GM23338 (cell line): ENCODE results near the gene MAGOH. TPM values are rescaled to one million over a fixed set of nuclear protein-coding genes. Genes with fewer than 3 reads are reported as not detected.

ENCODE experiments used
- ATAC-seq: fragments of 200-7000 bp; cut with Tn5 transposase; 3 replicates; pipeline ENCODE4 v1.9.1; 2020
- DNase-seq: peaks from one replicate; pipeline ENCODE4 v3.0.0-alpha.2; 2015; ENCODE audit warnings: low spot score
- H2AFZ ChIP-seq: fragments of 200-600 bp; sonication (generic); 2 replicates; pipeline ENCODE4 v1.8.0; 2016; ENCODE audit warnings: antibody characterized with exemption, mild to moderate bottlenecking, moderate library complexity
- H3F3A ChIP-seq: fragments of 200-600 bp; sonication (generic); replicated peaks from 2 replicates; pipeline ENCODE4 v1.8.0; 2017; ENCODE audit warnings: antibody characterized with exemption, mixed run types, low read depth
- H3K27ac ChIP-seq: fragments of 200-600 bp; sonication (generic); 2 replicates; pipeline ENCODE4 v1.6.1; 2016; ENCODE audit warnings: low read depth
- H3K27me3 ChIP-seq: fragments of 200-600 bp; sonication (generic); 2 replicates; pipeline ENCODE4 v1.8.0; 2016; ENCODE audit warnings: mild to moderate bottlenecking, mixed run types, moderate library complexity; ENCODE audit not compliant: insufficient read depth
- H3K36me3 ChIP-seq: fragments of 200-600 bp; sonication (generic); 2 replicates; pipeline ENCODE4 v1.8.0; 2016; ENCODE audit warnings: mild to moderate bottlenecking; ENCODE audit not compliant: insufficient read depth
- H3K4me1 ChIP-seq: fragments of 200-600 bp; sonication (generic); 2 replicates; pipeline ENCODE4 v1.8.0; 2016; ENCODE audit warnings: mild to moderate bottlenecking, moderate library complexity; ENCODE audit not compliant: insufficient read depth
- H3K4me2 ChIP-seq: fragments of 200-600 bp; sonication (generic); 2 replicates; pipeline ENCODE4 v1.7.1; 2017; ENCODE audit warnings: mixed run types
- H3K4me3 ChIP-seq: fragments of 200-600 bp; sonication (generic); 2 replicates; pipeline ENCODE4 v1.6.1; 2016; ENCODE audit warnings: mixed run types
- H3K79me2 ChIP-seq: fragments of 200-600 bp; sonication (generic); replicated peaks from 2 replicates; pipeline ENCODE4 v1.8.0; 2017; ENCODE audit warnings: mild to moderate bottlenecking; ENCODE audit not compliant: insufficient read depth
- H3K9me2 ChIP-seq: fragments of 200-600 bp; sonication (generic); 2 replicates; pipeline ENCODE4 v1.8.0; 2017; ENCODE audit not compliant: insufficient read depth
- H4K20me1 ChIP-seq: fragments of 200-600 bp; sonication (generic); replicated peaks from 2 replicates; pipeline ENCODE4 v1.8.0; 2017; ENCODE audit warnings: mild to moderate bottlenecking; ENCODE audit not compliant: insufficient read depth
- H3K27ac Mint-ChIP-seq: 2 replicates; pipeline ENCODE4 v1.8.0; 2020; ENCODE audit warnings: inconsistent platforms, mild to moderate bottlenecking, moderate library complexity, mixed read lengths
- H3K27me3 Mint-ChIP-seq: 3 replicates; pipeline ENCODE4 v1.8.0; 2022; ENCODE audit warnings: low read depth, mild to moderate bottlenecking, moderate library complexity, mixed read lengths, inconsistent platforms; ENCODE audit not compliant: insufficient read depth, poor library complexity
- H3K36me3 Mint-ChIP-seq: 3 replicates; pipeline ENCODE4 v1.8.0; 2021; ENCODE audit warnings: low read depth, mild to moderate bottlenecking, inconsistent platforms, moderate library complexity, mixed read lengths
- H3K4me1 Mint-ChIP-seq: 3 replicates; pipeline ENCODE4 v1.8.0; 2020; ENCODE audit warnings: mild to moderate bottlenecking, inconsistent platforms, mixed read lengths
- H3K4me3 Mint-ChIP-seq: 3 replicates; pipeline ENCODE4 v1.8.0; 2021; ENCODE audit warnings: moderate library complexity, mild to moderate bottlenecking, inconsistent platforms, mixed read lengths
- H3K9me3 Mint-ChIP-seq: 3 replicates; pipeline ENCODE4 v1.8.0; 2020; ENCODE audit warnings: moderate library complexity, mild to moderate bottlenecking, inconsistent platforms, mixed read lengths
- CREB1 ChIP-seq: fragments of 250-450 bp; sonication (Bioruptor Pico); IDR thresholded peaks from 2 replicates; pipeline ENCODE4 v1.5.0; 2020; ENCODE audit warnings: low read depth, mild to moderate bottlenecking, moderate library complexity
- EZH2 ChIP-seq: fragments of 200-600 bp; sonication (generic); IDR thresholded peaks from one replicate; pipeline ENCODE4 v1.8.0; 2017; ENCODE audit warnings: antibody characterized with exemption, mild to moderate bottlenecking, low read depth; ENCODE audit not compliant: unreplicated experiment
- EZH2phosphoT487 ChIP-seq: fragments of 200-600 bp; sonication (generic); IDR thresholded peaks from one replicate; pipeline ENCODE4 v1.8.1; 2018; ENCODE audit warnings: antibody characterized with exemption; ENCODE audit not compliant: unreplicated experiment
- NANOG ChIP-seq: IDR thresholded peaks from 2 replicates; pipeline ENCODE4 v1.6.1; 2016; ENCODE audit warnings: antibody characterized with exemption, borderline replicate concordance
- POLR2AphosphoS5 ChIP-seq: IDR thresholded peaks from 2 replicates; pipeline ENCODE4 v1.6.1; 2016; ENCODE audit warnings: antibody characterized with exemption, low read depth
- REST ChIP-seq: IDR thresholded peaks from one replicate; pipeline ENCODE4 v1.6.1; 2018; ENCODE audit warnings: antibody characterized with exemption; ENCODE audit not compliant: unreplicated experiment
- STAT1 ChIP-seq: IDR thresholded peaks from one replicate; pipeline ENCODE4 v1.6.1; 2016; ENCODE audit warnings: antibody characterized with exemption; ENCODE audit not compliant: unreplicated experiment
- ZNF114 ChIP-seq: fragments of 250-450 bp; sonication (Bioruptor Pico); IDR thresholded peaks from 2 replicates; pipeline ENCODE4 v1.5.0; 2020; ENCODE audit warnings: mild to moderate bottlenecking, moderate library complexity
- ZNF331 ChIP-seq: fragments of 250-450 bp; sonication (Bioruptor Pico); IDR thresholded peaks from 2 replicates; pipeline ENCODE4 v1.5.0; 2020; ENCODE audit warnings: low read depth, mild to moderate bottlenecking, moderate library complexity
- polyA plus RNA-seq: library from polyadenylated mRNA; unstranded; fragments of >200 nt; fragmentation: Nextera tagmentation; extraction: Ambion mirVana; gene quantifications from 2 replicates; pipeline ENCODE4 v1.2.1, GENCODE V29; 2016
- total RNA-seq: library from RNA; depleted of rRNA; stranded (reverse); fragments of >200 nt; shearing (Covaris generic); gene quantifications from 2 replicates; pipeline ENCODE4 v1.2.3, GENCODE V29; 2014
- TF ChIP-seq, protein P1 (sequence below), 2 experiments: fragments of 200-600 bp in 1 of 2; sonication (generic) in 1 of 2; conservative IDR thresholded peaks; 2 replicates each; pipeline versions ENCODE4 v1.5.1 to v1.6.1; 2016 to 2017; ENCODE audit warnings: antibody characterized with exemption in 2 of 2, low read depth in 2 of 2, mild to moderate bottlenecking in 2 of 2, moderate library complexity in 1 of 2
- TF ChIP-seq, protein P2 (sequence below): IDR thresholded peaks from 2 replicates; pipeline ENCODE4 v1.6.1; 2016; ENCODE audit warnings: antibody characterized with exemption
- TF ChIP-seq, protein P3 (sequence below): fragments of 250-450 bp; sonication (Bioruptor Pico); IDR thresholded peaks from 2 replicates; pipeline ENCODE4 v1.5.0; 2020; ENCODE audit warnings: mild to moderate bottlenecking, moderate library complexity

MAGOH gene
- total and polyA plus RNA-seq, 2 experiments from 2014 or later, result 79.3 to 185 TPM

DNA sequence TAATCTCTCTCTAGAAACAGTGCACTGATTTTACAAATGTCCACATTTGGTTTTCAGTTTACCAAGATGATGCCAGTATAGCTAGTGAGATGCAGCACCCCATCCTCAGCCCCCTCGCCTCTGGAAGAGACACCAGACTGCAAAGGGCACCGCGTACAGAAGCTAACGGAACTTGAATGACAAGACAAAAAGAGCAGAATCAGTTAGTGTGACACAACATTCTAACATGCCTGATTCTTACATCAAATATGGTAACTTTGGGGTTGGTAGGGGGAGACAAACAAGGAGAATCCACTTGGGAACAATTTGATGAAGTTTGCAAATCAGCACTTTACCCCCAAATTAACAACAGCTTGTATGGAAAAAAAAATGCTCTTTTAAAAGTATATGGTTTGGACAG is 4.1 kb upstream of the MAGOH start:
- no peak for DNase-seq
- Histone ChIP-seq H3K79me2 (peaks cover 9% of the 10 kb centered on the region), H3K4me3 (no peak overlapping the region), H3K4me2 (no peak overlapping the region), H3K4me1 (peaks cover 3% of the 10 kb centered on the region), H3K27ac (no peak overlapping the region), H4K20me1 (peaks cover 5% of the 10 kb centered on the region; the same call in 1 of the 2 replicates), H3K36me3 (peaks cover 18% of the 10 kb centered on the region), H3K27me3 (no peaks in the 10 kb centered on the region), H2AFZ (no peak overlapping the region), H3K9me2 (no peaks in the 10 kb centered on the region), H3F3A (peaks cover 13% of the 10 kb centered on the region; the same call in 1 of the 2 replicates)
- Mint-ChIP-seq H3K36me3 (peaks cover 22% of the 10 kb centered on the region), H3K4me1 (peaks cover 7% of the 10 kb centered on the region), H3K4me3 (no peak overlapping the region), H3K27ac (no peak overlapping the region), H3K9me3 (peaks cover 3% of the 10 kb centered on the region; the same call in 1 of the 3 replicates), H3K27me3 (peaks cover 12% of the 10 kb centered on the region)
- TF ChIP-seq EZH2 (no peak), CREB1 (no peak), NANOG (no peak), ZNF331 (CRISPR knock-in tag) (no peak), REST (no peak), ZNF114 (CRISPR knock-in tag) (no peak), EZH2phosphoT487 (no peak), STAT1 (no peak), POLR2AphosphoS5 (no peak)
- TF ChIP-seq, protein P1, sequence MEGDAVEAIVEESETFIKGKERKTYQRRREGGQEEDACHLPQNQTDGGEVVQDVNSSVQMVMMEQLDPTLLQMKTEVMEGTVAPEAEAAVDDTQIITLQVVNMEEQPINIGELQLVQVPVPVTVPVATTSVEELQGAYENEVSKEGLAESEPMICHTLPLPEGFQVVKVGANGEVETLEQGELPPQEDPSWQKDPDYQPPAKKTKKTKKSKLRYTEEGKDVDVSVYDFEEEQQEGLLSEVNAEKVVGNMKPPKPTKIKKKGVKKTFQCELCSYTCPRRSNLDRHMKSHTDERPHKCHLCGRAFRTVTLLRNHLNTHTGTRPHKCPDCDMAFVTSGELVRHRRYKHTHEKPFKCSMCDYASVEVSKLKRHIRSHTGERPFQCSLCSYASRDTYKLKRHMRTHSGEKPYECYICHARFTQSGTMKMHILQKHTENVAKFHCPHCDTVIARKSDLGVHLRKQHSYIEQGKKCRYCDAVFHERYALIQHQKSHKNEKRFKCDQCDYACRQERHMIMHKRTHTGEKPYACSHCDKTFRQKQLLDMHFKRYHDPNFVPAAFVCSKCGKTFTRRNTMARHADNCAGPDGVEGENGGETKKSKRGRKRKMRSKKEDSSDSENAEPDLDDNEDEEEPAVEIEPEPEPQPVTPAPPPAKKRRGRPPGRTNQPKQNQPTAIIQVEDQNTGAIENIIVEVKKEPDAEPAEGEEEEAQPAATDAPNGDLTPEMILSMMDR (conservative IDR thresholded peaks at IDR 0.05; ENCODE audit: low read depth in 2 of 2), result no peak
- TF ChIP-seq, protein P2, sequence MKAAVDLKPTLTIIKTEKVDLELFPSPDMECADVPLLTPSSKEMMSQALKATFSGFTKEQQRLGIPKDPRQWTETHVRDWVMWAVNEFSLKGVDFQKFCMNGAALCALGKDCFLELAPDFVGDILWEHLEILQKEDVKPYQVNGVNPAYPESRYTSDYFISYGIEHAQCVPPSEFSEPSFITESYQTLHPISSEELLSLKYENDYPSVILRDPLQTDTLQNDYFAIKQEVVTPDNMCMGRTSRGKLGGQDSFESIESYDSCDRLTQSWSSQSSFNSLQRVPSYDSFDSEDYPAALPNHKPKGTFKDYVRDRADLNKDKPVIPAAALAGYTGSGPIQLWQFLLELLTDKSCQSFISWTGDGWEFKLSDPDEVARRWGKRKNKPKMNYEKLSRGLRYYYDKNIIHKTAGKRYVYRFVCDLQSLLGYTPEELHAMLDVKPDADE, result no peak
- TF ChIP-seq, protein P3, sequence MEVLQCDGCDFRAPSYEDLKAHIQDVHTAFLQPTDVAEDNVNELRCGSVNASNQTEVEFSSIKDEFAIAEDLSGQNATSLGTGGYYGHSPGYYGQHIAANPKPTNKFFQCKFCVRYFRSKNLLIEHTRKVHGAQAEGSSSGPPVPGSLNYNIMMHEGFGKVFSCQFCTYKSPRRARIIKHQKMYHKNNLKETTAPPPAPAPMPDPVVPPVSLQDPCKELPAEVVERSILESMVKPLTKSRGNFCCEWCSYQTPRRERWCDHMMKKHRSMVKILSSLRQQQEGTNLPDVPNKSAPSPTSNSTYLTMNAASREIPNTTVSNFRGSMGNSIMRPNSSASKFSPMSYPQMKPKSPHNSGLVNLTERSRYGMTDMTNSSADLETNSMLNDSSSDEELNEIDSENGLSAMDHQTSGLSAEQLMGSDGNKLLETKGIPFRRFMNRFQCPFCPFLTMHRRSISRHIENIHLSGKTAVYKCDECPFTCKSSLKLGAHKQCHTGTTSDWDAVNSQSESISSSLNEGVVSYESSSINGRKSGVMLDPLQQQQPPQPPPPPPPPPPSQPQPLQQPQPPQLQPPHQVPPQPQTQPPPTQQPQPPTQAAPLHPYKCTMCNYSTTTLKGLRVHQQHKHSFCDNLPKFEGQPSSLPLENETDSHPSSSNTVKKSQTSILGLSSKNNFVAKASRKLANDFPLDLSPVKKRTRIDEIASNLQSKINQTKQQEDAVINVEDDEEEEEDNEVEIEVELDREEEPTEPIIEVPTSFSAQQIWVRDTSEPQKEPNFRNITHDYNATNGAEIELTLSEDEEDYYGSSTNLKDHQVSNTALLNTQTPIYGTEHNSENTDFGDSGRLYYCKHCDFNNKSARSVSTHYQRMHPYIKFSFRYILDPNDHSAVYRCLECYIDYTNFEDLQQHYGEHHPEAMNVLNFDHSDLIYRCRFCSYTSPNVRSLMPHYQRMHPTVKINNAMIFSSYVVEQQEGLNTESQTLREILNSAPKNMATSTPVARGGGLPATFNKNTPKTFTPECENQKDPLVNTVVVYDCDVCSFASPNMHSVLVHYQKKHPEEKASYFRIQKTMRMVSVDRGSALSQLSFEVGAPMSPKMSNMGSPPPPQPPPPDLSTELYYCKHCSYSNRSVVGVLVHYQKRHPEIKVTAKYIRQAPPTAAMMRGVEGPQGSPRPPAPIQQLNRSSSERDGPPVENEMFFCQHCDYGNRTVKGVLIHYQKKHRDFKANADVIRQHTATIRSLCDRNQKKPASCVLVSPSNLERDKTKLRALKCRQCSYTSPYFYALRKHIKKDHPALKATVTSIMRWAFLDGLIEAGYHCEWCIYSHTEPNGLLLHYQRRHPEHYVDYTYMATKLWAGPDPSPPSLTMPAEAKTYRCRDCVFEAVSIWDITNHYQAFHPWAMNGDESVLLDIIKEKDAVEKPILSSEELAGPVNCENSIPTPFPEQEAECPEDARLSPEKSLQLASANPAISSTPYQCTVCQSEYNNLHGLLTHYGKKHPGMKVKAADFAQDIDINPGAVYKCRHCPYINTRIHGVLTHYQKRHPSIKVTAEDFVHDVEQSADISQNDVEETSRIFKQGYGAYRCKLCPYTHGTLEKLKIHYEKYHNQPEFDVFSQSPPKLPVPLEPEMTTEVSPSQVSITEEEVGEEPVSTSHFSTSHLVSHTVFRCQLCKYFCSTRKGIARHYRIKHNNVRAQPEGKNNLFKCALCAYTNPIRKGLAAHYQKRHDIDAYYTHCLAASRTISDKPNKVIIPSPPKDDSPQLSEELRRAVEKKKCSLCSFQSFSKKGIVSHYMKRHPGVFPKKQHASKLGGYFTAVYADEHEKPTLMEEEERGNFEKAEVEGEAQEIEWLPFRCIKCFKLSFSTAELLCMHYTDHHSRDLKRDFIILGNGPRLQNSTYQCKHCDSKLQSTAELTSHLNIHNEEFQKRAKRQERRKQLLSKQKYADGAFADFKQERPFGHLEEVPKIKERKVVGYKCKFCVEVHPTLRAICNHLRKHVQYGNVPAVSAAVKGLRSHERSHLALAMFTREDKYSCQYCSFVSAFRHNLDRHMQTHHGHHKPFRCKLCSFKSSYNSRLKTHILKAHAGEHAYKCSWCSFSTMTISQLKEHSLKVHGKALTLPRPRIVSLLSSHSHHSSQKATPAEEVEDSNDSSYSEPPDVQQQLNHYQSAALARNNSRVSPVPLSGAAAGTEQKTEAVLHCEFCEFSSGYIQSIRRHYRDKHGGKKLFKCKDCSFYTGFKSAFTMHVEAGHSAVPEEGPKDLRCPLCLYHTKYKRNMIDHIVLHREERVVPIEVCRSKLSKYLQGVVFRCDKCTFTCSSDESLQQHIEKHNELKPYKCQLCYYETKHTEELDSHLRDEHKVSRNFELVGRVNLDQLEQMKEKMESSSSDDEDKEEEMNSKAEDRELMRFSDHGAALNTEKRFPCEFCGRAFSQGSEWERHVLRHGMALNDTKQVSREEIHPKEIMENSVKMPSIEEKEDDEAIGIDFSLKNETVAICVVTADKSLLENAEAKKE, result no peak
- no peak for ATAC-seq
